ENCODE data around the gene PANK4. TPM values are rescaled to one million over a fixed set of nuclear protein-coding genes. Genes with fewer than 3 reads are reported as not detected.

Gene PANK4
- total RNA-seq, 1 experiment from 2014 or later = 22.1 TPM

GRCh38 chr1:2526824-2527555 is 594 bp upstream of the PANK4 start:
- no peaks in the 10 kb centered on the region for H3K27me3 Mint-ChIP-seq (ENCODE audit: insufficient read depth, unreplicated experiment)
- no peak for TF ChIP-seq CTCF (IDR thresholded peaks at IDR 0.05; ENCODE audit: unreplicated experiment)
- no peaks in the 10 kb centered on the region for H3K9me3 Mint-ChIP-seq (ENCODE audit: unreplicated experiment)
- H3K36me3 Mint-ChIP-seq (ENCODE audit: insufficient read depth, unreplicated experiment) = peaks cover 13% of the 10 kb centered on the region
- intact Hi-C loops (cut with micrococcal nuclease) = loop anchor here (1.0 kb wide), 1 partner anchor 20 kb away; no protein-coding TSS in a partner anchor
- POLR2A ChIA-PET = interaction anchor here (0.5 to 3.6 kb wide), 9 partner anchors 8 to 298 kb away, joined by 3 to 36 read pairs (median 6); partner anchors contain the start of gene PEX10
- BruUV-seq (replicated peaks) = no TSS peak
- H3K27ac Mint-ChIP-seq (ENCODE audit: low read depth, unreplicated experiment) = peak overlapping the region; percentile 76
- peak; percentile 68 for DNase-seq (ENCODE audit: unreplicated experiment)
- H3K4me1 Mint-ChIP-seq (ENCODE audit: insufficient read depth, unreplicated experiment) = peaks cover 31% of the 10 kb centered on the region
- peak overlapping the region; percentile 81 for H3K4me3 Mint-ChIP-seq (ENCODE audit: unreplicated experiment)
- CTCF ChIA-PET = no interaction called here

- Mint-ChIP-seq H3K27ac (ENCODE audit: low read depth, unreplicated experiment) (peak overlapping the region; percentile 92), H3K27me3 (ENCODE audit: insufficient read depth, unreplicated experiment) (no peaks in the 10 kb centered on the region), H3K36me3 (ENCODE audit: insufficient read depth, unreplicated experiment) (peaks cover 21% of the 10 kb centered on the region), H3K9me3 (ENCODE audit: unreplicated experiment) (no peaks in the 10 kb centered on the region), H3K4me3 (ENCODE audit: unreplicated experiment) (peak overlapping the region; percentile 81), H3K4me1 (ENCODE audit: insufficient read depth, unreplicated experiment) (peaks cover 25% of the 10 kb centered on the region)
- intact Hi-C loops (cut with micrococcal nuclease) = no loop called here
- POLR2A ChIA-PET = interaction anchor here (0.6 to 3.6 kb wide), 10 partner anchors 10 to 134 kb away, joined by 3 to 36 read pairs (median 6); partner anchors contain the start of genes MORN1, PEX10 and RER1
- BruUV-seq (replicated peaks) = no TSS peak
- no peak for TF ChIP-seq CTCF (IDR thresholded peaks at IDR 0.05; ENCODE audit: unreplicated experiment)
- no peak for DNase-seq (ENCODE audit: unreplicated experiment)
- CTCF ChIA-PET = interaction anchor here (0.6 to 2.1 kb wide), 3 partner anchors 22 to 900 kb away, joined by 3 to 16 read pairs (median 5); no protein-coding TSS in a partner anchor
These were observed 850 bp downstream of the PANK4 start for GRCh38 chr1:2525572-2525919.

- CTCF ChIA-PET = interaction anchor here (1.0 to 2.1 kb wide), 2 partner anchors 23 to 98 kb away, joined by 3 to 16 read pairs; no protein-coding TSS in a partner anchor
- no TSS peak for BruUV-seq (replicated peaks)
These were observed 2.3 kb downstream of the PANK4 start for GRCh38 chr1:2523891-2524609.

More at GRCh38 chr1:2523891-2524609, 2.3 kb downstream of the PANK4 start:
- POLR2A ChIA-PET = interaction anchor here (0.7 to 3.6 kb wide), 4 partner anchors 11 to 1272 kb away, joined by 3 to 36 read pairs (median 3); partner anchors contain the start of gene LRRC47
- no peak for TF ChIP-seq CTCF (IDR thresholded peaks at IDR 0.05; ENCODE audit: unreplicated experiment)
- no peak overlapping the region for H3K27ac Mint-ChIP-seq (ENCODE audit: low read depth, unreplicated experiment)
- H3K36me3 Mint-ChIP-seq (ENCODE audit: insufficient read depth, unreplicated experiment) = peaks cover 30% of the 10 kb centered on the region
- peak overlapping the region; percentile 81 for H3K4me3 Mint-ChIP-seq (ENCODE audit: unreplicated experiment)
- H3K4me1 Mint-ChIP-seq (ENCODE audit: insufficient read depth, unreplicated experiment) = peaks cover 25% of the 10 kb centered on the region
- no peaks in the 10 kb centered on the region for H3K9me3 Mint-ChIP-seq (ENCODE audit: unreplicated experiment)
- H3K27me3 Mint-ChIP-seq (ENCODE audit: insufficient read depth, unreplicated experiment) = no peaks in the 10 kb centered on the region
- no peak for DNase-seq (ENCODE audit: unreplicated experiment)
- intact Hi-C loops (cut with micrococcal nuclease) = no loop called here
